Loucy (cell line): ENCODE results near the gene SLC29A3.

Experiments used
- H2AFZ ChIP-seq: fragments of 200-600 bp; sonication (generic); 2 replicates; pipeline ENCODE4 v1.6.0; 2016; ENCODE audit warnings: antibody characterized with exemption, mild to moderate bottlenecking, low read length, moderate library complexity
- H3F3A ChIP-seq: fragments of 200-600 bp; 2 replicates; pipeline ENCODE4 v1.6.0; 2016; ENCODE audit warnings: antibody characterized with exemption, low read depth, mild to moderate bottlenecking
- H3K27me3 ChIP-seq: fragments of 200-600 bp; sonication (generic); 2 replicates; pipeline ENCODE4 v1.6.1; 2014; ENCODE audit warnings: low read length, mild to moderate bottlenecking; ENCODE audit not compliant: insufficient read depth, poor library complexity, severe bottlenecking
- H3K36me3 ChIP-seq: fragments of 200-600 bp; sonication (generic); 2 replicates; pipeline ENCODE4 v1.6.1; 2016; ENCODE audit warnings: low read length; ENCODE audit not compliant: insufficient read depth
- H3K4me1 ChIP-seq: fragments of 200-600 bp; sonication (generic); 2 replicates; pipeline ENCODE4 v1.5.1; 2014; ENCODE audit warnings: low read length, mild to moderate bottlenecking; ENCODE audit not compliant: insufficient read depth, poor library complexity, severe bottlenecking
- H3K4me2 ChIP-seq: fragments of 200-600 bp; sonication (generic); 2 replicates; pipeline ENCODE4 v1.6.0; 2014; ENCODE audit warnings: antibody characterized with exemption, low read length, low read depth, mild to moderate bottlenecking; ENCODE audit not compliant: poor library complexity, severe bottlenecking
- H3K4me3 ChIP-seq: fragments of 200-600 bp; sonication (generic); 2 replicates; pipeline ENCODE4 v1.5.1; 2014; ENCODE audit warnings: low read length, mild to moderate bottlenecking, mixed read lengths; ENCODE audit not compliant: poor library complexity, severe bottlenecking
- H3K79me2 ChIP-seq: fragments of 200-600 bp; sonication (generic); 2 replicates; pipeline ENCODE4 v1.6.1; 2014; ENCODE audit warnings: low read length; ENCODE audit not compliant: insufficient read depth
- H3K9ac ChIP-seq: fragments of 200-600 bp; sonication (generic); 2 replicates; pipeline ENCODE4 v1.6.0; 2014; ENCODE audit warnings: mild to moderate bottlenecking, low read depth, low read length, moderate library complexity; ENCODE audit not compliant: poor library complexity, severe bottlenecking
- H3K9me2 ChIP-seq: fragments of 200-600 bp; sonication (generic); replicated peaks from 2 replicates; pipeline ENCODE4 v1.6.1; 2016; ENCODE audit warnings: low read depth, low read length, mixed read lengths
- H3K9me3 ChIP-seq: fragments of 200-600 bp; sonication (generic); 2 replicates; pipeline ENCODE4 v1.6.1; 2014; ENCODE audit warnings: mild to moderate bottlenecking, antibody characterized with exemption, low read length, low read depth; ENCODE audit not compliant: insufficient read depth
- H4K20me1 ChIP-seq: fragments of 200-600 bp; sonication (generic); 2 replicates; pipeline ENCODE4 v1.6.0; 2014; ENCODE audit warnings: antibody characterized with exemption, low read length, mild to moderate bottlenecking; ENCODE audit not compliant: insufficient read depth, poor library complexity, severe bottlenecking
- EZH2phosphoT487 ChIP-seq: fragments of 200-600 bp; IDR thresholded peaks from 2 replicates; pipeline ENCODE4 v1.6.1; 2018; ENCODE audit warnings: antibody characterized with exemption, mild to moderate bottlenecking, moderate library complexity, borderline replicate concordance
- TF ChIP-seq, protein P1 (sequence below): fragments of 200-600 bp; sonication (generic); conservative IDR thresholded peaks from 2 replicates; pipeline ENCODE4 v1.5.1; 2014; ENCODE audit warnings: mild to moderate bottlenecking, antibody characterized with exemption, low read length

The SLC29A3 gene

DNA sequence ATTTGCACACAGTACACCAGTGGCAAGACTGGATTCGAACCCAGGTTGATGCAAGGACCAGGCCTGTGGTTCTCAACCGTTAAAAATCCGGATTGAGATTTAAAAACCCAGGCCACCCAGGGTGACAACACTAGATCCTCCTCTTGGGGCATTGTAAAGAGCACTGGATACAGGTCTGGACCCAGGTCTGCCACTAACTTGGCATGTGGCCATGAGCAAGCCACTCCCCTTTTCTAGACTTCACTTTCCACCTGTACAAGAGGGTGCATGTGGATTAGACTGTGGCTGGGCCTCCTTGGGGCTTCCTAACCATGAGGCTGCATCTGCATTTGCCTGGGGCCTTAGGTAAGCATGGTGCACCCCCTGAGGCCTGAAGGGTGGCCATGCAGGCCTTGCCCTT lies 21.7 kb upstream of the SLC29A3 start:
- H3K9me2 ChIP-seq = no peaks in the 10 kb centered on the region
- H3K9me3 ChIP-seq = no peaks in the 10 kb centered on the region
- no peak overlapping the region for H3K4me3 ChIP-seq
- H3K36me3 ChIP-seq = no peaks in the 10 kb centered on the region
- TF ChIP-seq, protein P1, sequence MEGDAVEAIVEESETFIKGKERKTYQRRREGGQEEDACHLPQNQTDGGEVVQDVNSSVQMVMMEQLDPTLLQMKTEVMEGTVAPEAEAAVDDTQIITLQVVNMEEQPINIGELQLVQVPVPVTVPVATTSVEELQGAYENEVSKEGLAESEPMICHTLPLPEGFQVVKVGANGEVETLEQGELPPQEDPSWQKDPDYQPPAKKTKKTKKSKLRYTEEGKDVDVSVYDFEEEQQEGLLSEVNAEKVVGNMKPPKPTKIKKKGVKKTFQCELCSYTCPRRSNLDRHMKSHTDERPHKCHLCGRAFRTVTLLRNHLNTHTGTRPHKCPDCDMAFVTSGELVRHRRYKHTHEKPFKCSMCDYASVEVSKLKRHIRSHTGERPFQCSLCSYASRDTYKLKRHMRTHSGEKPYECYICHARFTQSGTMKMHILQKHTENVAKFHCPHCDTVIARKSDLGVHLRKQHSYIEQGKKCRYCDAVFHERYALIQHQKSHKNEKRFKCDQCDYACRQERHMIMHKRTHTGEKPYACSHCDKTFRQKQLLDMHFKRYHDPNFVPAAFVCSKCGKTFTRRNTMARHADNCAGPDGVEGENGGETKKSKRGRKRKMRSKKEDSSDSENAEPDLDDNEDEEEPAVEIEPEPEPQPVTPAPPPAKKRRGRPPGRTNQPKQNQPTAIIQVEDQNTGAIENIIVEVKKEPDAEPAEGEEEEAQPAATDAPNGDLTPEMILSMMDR = no peak
- TF ChIP-seq EZH2phosphoT487 = no peak
- no peaks in the 10 kb centered on the region for H3K79me2 ChIP-seq
- H3K4me2 ChIP-seq = no peak overlapping the region
- H3K27me3 ChIP-seq = no peaks in the 10 kb centered on the region
- no peak overlapping the region for H3K9ac ChIP-seq
- H4K20me1 ChIP-seq = no peaks in the 10 kb centered on the region
- H3K4me1 ChIP-seq = no peaks in the 10 kb centered on the region
- no peak overlapping the region for H2AFZ ChIP-seq
- H3F3A ChIP-seq = no peaks in the 10 kb centered on the region

DNA sequence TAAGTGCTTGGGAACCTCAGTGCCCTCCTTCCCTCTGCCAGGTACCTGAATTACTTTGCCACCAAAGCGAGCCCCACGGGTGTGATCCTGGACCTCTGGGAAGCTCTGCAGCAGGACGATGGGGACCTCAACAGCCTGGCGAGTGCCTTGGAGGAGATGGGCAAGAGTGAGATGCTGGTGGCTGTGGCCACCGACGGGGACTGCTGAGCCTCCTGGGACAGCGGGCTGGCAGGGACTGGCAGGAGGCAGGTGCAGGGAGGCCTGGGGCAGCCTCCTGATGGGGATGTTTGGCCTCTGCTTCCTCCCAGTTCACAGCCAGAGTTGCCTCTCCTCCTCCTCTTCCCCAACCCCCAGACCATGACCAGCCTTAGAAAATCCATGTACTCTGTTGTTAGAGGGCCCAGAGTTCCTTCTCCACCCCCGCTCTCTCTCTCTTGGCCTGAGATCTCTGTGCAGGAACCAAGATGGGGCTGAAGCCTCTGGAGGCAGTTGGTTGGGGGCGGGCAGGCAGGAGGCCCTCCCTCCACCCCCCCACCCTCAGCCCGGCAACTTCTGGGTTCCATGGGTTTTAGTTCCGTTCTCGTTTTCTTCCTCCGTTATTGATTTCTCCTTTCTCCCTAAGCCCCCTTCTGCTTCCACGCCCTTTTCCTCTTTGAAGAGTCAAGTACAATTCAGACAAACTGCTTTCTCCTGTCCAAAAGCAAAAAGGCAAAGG lies 19.8 kb upstream of the SLC29A3 start:
- H3K4me1 ChIP-seq = no peaks in the 10 kb centered on the region
- no peak overlapping the region for H3K9ac ChIP-seq
- no peaks in the 10 kb centered on the region for H3F3A ChIP-seq
- H3K9me3 ChIP-seq = no peaks in the 10 kb centered on the region
- H3K4me3 ChIP-seq = no peak overlapping the region
- no peaks in the 10 kb centered on the region for H3K36me3 ChIP-seq
- H4K20me1 ChIP-seq = no peaks in the 10 kb centered on the region
- H2AFZ ChIP-seq = no peak overlapping the region
- H3K4me2 ChIP-seq = no peak overlapping the region
- no peaks in the 10 kb centered on the region for H3K9me2 ChIP-seq
- TF ChIP-seq, protein P1 = no peak
- no peak for TF ChIP-seq EZH2phosphoT487
- H3K79me2 ChIP-seq = no peaks in the 10 kb centered on the region
- no peaks in the 10 kb centered on the region for H3K27me3 ChIP-seq

DNA sequence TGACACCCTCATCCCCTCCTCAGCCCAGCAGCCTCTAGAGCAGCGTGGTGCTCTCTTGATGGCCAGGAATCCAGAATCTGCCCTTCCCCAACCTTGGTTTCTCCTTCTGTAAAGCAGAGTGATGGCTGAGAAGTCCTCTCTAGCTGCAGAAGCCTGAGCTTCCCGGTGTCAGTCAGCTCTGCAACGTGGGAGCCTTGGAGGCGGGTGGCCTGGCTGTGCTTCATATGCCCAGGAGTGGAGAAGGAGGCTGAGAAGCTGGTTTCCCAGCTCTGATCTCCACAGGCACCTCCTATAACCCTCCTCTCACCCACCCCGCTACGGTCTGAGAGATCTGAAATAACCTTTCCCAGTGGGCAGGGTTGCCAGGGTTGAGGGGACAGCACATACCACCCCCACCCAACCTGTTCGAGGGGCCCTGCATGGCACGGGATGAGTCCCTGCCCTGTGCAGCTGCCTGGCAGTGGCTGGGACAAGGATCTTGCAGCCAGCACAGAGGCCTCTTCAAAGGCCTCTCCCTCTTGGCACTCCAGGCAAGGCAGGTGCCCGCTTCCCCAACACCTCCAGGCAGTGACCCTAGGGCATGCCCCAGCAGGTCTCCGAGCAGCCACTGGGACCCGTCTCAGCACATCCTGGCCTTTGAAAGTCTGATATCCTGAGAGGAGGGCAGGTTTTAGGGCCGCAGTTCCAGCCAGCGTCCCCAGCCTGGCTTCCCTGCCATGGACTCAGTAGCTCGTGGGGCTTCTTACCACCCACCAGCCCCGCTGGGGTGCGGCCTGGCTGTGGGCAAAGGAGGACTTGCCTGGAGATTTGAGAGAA lies 18.3 kb upstream of the SLC29A3 start:
- Histone ChIP-seq H3K9me3 (no peaks in the 10 kb centered on the region), H3K79me2 (no peaks in the 10 kb centered on the region), H3K4me3 (no peak overlapping the region), H2AFZ (no peak overlapping the region), H3K9me2 (no peaks in the 10 kb centered on the region), H3K27me3 (no peaks in the 10 kb centered on the region), H3K9ac (no peak overlapping the region), H3K36me3 (no peaks in the 10 kb centered on the region), H4K20me1 (no peaks in the 10 kb centered on the region), H3K4me1 (no peaks in the 10 kb centered on the region), H3K4me2 (no peak overlapping the region), H3F3A (no peaks in the 10 kb centered on the region)
- TF ChIP-seq, protein P1 = no peak
- TF ChIP-seq EZH2phosphoT487 = no peak
